B cell (primary cell): ENCODE results near the gene BCAM.

Source experiments
- EZH2 ChIP-seq: IDR thresholded peaks from 2 replicates; pipeline ENCODE4 v1.6.1; 2012; ENCODE audit warnings: borderline replicate concordance, low read depth, mild to moderate bottlenecking, moderate library complexity, low read length; ENCODE audit not compliant: insufficient read depth, poor library complexity, severe bottlenecking
- TF ChIP-seq, protein P1 (sequence below): fragments of 200-600 bp; IDR thresholded peaks from one replicate; pipeline ENCODE4 v1.8.0; 2022; ENCODE audit warnings: antibody characterized with exemption, mild to moderate bottlenecking

DNA sequence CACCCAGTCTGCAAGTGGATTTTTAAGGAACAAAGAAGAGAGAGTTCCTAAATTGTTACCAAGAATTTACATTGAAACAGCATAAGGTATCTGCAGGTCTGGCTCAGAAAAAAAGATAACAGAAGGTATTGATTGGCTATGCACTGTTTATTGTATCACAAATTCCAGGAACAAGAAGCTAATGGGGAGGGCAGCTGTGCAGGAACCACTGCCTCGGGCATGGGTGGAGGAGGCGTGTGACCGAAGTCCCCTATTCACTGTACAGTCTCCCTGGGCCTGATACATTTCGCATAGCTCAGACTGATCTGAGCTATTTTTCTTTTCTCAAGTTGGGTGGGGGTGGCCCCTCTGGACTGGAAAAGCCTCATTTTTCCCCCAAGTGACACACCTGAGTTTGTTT, 48.9 kb downstream of the BCAM start:
- TF ChIP-seq, protein P1, sequence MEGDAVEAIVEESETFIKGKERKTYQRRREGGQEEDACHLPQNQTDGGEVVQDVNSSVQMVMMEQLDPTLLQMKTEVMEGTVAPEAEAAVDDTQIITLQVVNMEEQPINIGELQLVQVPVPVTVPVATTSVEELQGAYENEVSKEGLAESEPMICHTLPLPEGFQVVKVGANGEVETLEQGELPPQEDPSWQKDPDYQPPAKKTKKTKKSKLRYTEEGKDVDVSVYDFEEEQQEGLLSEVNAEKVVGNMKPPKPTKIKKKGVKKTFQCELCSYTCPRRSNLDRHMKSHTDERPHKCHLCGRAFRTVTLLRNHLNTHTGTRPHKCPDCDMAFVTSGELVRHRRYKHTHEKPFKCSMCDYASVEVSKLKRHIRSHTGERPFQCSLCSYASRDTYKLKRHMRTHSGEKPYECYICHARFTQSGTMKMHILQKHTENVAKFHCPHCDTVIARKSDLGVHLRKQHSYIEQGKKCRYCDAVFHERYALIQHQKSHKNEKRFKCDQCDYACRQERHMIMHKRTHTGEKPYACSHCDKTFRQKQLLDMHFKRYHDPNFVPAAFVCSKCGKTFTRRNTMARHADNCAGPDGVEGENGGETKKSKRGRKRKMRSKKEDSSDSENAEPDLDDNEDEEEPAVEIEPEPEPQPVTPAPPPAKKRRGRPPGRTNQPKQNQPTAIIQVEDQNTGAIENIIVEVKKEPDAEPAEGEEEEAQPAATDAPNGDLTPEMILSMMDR = no peak
- TF ChIP-seq EZH2 = no peak
